ENCODE results near the gene SLC13A2. TPM values are rescaled to one million over a fixed set of nuclear protein-coding genes. Genes with fewer than 3 reads are reported as not detected.

SLC13A2 gene
- total and polyA plus RNA-seq, 7 donors: 0.21 TPM; not detected in 6

- ATAC-seq (no peak), DNase-seq (no peak)
- 53 to 72% (median 61%) methylated on average over 3 of the region's 3 CpGs for WGBS, 3 donors
Measured at GRCh38 chr17:28501421-28502284, 28.2 kb downstream of the SLC13A2 start.

GRCh38 chr17:28503420-28503819 is 30.0 kb downstream of the SLC13A2 start:
- H3K27me3 ChIP-seq (ENCODE audit: insufficient read depth in 3 of 3, low read length in 2 of 3): peaks cover 0 to 20% (median 2%) of the 10 kb centered on the region in 3 donors
- H3K36me3 ChIP-seq (ENCODE audit: insufficient read depth in 1 of 2, low read depth in 1 of 2): no peaks in the 10 kb centered on the region
- intact Hi-C loops (cut with DNase I): no loop called here
- TF ChIP-seq CTCF (IDR thresholded peaks at IDR 0.05): no peak
- ATAC-seq (no peak), DNase-seq (no peak)
- H3K9me3 ChIP-seq: no peaks in the 10 kb centered on the region
- no peak overlapping the region for H3K27ac ChIP-seq
- no peaks in the 10 kb centered on the region for H3K4me1 ChIP-seq
- no peak overlapping the region for H3K4me3 ChIP-seq
- WGBS, 3 donors: 40 to 57% (median 47%) methylated on average over 3 of the region's 3 CpGs

More at GRCh38 chr17:28501421-28502284, 28.2 kb downstream of the SLC13A2 start:
- Histone ChIP-seq H3K4me3 (no peak overlapping the region), H3K9me3 (no peaks in the 10 kb centered on the region), H3K27me3 (ENCODE audit: insufficient read depth in 3 of 3, low read length in 2 of 3) (peaks cover 0 to 10% (median 0%) of the 10 kb centered on the region in 3 donors), H3K36me3 (ENCODE audit: insufficient read depth in 1 of 2, low read depth in 1 of 2) (no peaks in the 10 kb centered on the region), H3K4me1 (no peaks in the 10 kb centered on the region), H3K27ac (no peak overlapping the region)
- intact Hi-C loops (cut with DNase I): no loop called here
- TF ChIP-seq CTCF (IDR thresholded peaks at IDR 0.05): no peak

GRCh38 chr17:28505986-28506665 is 32.7 kb downstream of the SLC13A2 start, which contains the start of gene FOXN1:
FOXN1 (plus strand) TSS chr17:28506348; CDS start chr17:28523970, 17,622 bp downstream.
- no peak within 1 kb of the TSS for H3K27ac ChIP-seq
- DNase-seq: no peak
- no peaks in the 10 kb centered on the region for H3K36me3 ChIP-seq (ENCODE audit: insufficient read depth in 1 of 2, low read depth in 1 of 2)
- no peaks in the 10 kb centered on the region for H3K9me3 ChIP-seq
- no peaks in the 10 kb centered on the region for H3K4me1 ChIP-seq
- 74 to 79% (median 77%) methylated on average over 26 to 28 of the region's 28 CpGs for WGBS, 3 donors
- no peak for ATAC-seq
- H3K4me3 ChIP-seq: no peak within 1 kb of the TSS
- H3K27me3 ChIP-seq (ENCODE audit: insufficient read depth in 3 of 3, low read length in 2 of 3): peaks cover 0 to 33% (median 3%) of the 10 kb centered on the region in 3 donors
- no peak for TF ChIP-seq CTCF (IDR thresholded peaks at IDR 0.05)
- intact Hi-C loops (cut with DNase I): no loop called here

GRCh38 chr17:28506763-28507487 is 33.5 kb downstream of the SLC13A2 start:
- Histone ChIP-seq H3K4me1 (no peaks in the 10 kb centered on the region), H3K4me3 (no peak overlapping the region), H3K9me3 (no peaks in the 10 kb centered on the region), H3K27me3 (ENCODE audit: insufficient read depth in 3 of 3, low read length in 2 of 3) (peaks cover 0 to 40% (median 4%) of the 10 kb centered on the region in 3 donors), H3K27ac (no peak overlapping the region), H3K36me3 (ENCODE audit: insufficient read depth in 1 of 2, low read depth in 1 of 2) (no peaks in the 10 kb centered on the region)
- ATAC-seq (no peak), DNase-seq (no peak)
- WGBS, 3 donors: 74 to 78% (median 77%) methylated on average over 14 of the region's 14 CpGs
- TF ChIP-seq CTCF (IDR thresholded peaks at IDR 0.05): no peak
- intact Hi-C loops (cut with DNase I): no loop called here
